HFF-Myc (cell line): Measurements from ENCODE around the gene GRIK4.

Experiments used
- DNase-seq: peaks from one replicate; pipeline ENCODE4 v3.0.0-alpha.2; 2011; ENCODE audit warnings: low read depth; ENCODE audit errors: extremely low read depth
- H3K4me3 ChIP-seq: replicated peaks from 2 replicates; pipeline ENCODE4 v1.5.1; 2011; ENCODE audit warnings: low read depth, mild to moderate bottlenecking, control low read depth, low read length
- TF ChIP-seq, protein P1 (sequence below): IDR thresholded peaks from 2 replicates; pipeline ENCODE4 v1.5.1; 2012; ENCODE audit warnings: mild to moderate bottlenecking, low read depth, low read length, control low read depth; ENCODE audit errors: missing control alignments

The GRIK4 gene

DNA sequence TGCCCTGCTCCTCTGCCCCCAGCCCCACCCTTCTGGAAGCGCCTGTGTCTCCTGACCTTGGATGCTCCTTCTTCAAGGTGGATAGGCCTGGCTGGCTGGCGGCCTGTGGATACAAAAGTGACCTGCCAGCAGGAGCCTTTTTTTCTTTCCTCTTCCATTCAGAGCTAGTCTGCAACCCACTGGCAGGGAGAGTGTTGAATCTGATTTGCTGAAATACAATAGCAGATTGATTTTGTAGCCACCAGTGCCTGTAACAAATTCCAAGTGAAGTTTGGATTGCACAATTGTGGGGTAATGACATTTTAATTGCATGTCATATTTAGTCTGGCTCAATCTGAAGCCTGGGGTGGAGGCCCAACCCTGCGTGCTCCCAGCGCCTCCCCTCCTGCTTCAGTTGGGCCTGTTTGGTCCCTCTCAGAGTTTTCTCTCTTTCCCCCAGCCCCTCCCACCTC, 97.2 kb downstream of the GRIK4 start:
- DNase-seq, result no peak
- H3K4me3 ChIP-seq, result no peak overlapping the region
- TF ChIP-seq, protein P1, sequence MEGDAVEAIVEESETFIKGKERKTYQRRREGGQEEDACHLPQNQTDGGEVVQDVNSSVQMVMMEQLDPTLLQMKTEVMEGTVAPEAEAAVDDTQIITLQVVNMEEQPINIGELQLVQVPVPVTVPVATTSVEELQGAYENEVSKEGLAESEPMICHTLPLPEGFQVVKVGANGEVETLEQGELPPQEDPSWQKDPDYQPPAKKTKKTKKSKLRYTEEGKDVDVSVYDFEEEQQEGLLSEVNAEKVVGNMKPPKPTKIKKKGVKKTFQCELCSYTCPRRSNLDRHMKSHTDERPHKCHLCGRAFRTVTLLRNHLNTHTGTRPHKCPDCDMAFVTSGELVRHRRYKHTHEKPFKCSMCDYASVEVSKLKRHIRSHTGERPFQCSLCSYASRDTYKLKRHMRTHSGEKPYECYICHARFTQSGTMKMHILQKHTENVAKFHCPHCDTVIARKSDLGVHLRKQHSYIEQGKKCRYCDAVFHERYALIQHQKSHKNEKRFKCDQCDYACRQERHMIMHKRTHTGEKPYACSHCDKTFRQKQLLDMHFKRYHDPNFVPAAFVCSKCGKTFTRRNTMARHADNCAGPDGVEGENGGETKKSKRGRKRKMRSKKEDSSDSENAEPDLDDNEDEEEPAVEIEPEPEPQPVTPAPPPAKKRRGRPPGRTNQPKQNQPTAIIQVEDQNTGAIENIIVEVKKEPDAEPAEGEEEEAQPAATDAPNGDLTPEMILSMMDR, result no peak

DNA sequence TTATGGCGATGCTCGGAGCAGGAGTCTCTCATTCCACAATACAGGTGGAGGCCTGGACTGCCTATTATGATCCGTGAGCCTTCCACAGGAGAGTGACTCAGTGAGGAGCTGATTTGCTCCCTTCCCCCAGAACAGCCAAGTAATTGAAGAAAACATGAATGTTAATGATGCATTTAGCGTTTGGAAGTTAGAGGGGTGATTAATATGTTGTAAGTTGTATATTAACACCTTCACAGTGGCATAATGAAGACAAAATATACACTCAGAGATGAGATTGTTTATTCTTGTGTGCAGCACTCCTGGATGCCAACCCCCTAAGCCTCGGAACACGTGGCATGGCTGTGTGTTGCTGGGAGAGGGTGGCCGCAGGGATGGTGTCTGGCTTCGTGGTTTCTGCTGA, 98.6 kb downstream of the GRIK4 start:
- H3K4me3 ChIP-seq, result no peak overlapping the region
- no peak for DNase-seq
- TF ChIP-seq, protein P1, result no peak

DNA sequence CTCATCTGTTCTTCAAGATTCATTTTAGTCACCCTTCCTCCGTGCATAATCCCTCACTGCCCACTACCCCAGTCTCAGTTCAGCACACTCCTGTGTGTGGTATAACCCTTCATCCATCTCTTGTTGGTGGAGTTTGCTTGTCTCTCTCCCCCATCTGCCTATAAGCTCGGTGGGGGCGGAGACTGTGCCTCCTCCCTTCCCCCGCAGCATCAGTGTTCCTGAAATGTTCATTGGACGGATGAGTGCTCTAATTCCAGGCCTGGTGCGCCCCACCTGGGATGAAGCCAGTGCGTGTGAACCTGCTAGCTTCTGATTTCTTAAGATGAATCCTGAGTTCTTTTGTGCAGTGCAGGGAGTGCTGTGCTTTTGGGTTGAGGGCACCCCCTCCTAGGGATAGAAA, 100.0 kb downstream of the GRIK4 start:
- TF ChIP-seq, protein P1, result no peak
- no peak overlapping the region for H3K4me3 ChIP-seq
- no peak for DNase-seq

DNA sequence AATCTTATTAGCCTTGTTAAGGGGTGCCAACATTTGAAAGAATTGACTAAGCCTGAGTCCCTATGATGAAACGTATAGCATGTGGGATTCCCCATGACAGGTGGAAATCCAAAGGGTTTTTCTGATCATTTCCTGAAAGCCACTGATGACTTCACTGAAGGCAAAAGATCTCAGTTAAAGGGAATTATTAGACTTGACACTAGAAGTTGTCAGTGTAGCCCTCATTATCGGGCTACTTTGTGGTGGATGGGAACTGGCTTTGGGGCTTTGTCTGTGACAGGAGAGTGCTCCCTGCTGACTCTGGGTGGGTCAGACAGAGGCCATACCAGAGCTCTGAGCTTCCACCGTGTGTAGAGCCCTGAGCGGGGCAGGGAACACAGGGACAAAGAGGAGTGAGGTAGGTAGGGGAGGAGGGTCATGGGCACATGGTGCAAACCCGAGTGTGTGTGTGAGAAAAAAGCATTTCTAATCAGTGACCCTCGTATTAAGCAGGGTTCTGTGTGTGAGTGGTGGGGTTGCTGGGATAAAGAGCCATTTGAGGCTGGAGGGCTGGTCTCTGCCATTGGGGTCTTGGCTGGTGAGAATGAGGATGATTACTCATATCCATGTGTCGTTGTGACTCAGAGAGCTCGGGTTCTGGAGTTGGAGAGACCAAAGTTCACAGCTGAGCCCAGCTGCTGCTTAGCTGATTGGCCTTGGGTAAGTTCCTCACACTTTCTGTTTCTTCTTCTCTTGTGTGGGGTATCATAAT, 101.1 kb downstream of the GRIK4 start:
- no peak for DNase-seq
- H3K4me3 ChIP-seq, result no peak overlapping the region
- TF ChIP-seq, protein P1, result no peak

DNA sequence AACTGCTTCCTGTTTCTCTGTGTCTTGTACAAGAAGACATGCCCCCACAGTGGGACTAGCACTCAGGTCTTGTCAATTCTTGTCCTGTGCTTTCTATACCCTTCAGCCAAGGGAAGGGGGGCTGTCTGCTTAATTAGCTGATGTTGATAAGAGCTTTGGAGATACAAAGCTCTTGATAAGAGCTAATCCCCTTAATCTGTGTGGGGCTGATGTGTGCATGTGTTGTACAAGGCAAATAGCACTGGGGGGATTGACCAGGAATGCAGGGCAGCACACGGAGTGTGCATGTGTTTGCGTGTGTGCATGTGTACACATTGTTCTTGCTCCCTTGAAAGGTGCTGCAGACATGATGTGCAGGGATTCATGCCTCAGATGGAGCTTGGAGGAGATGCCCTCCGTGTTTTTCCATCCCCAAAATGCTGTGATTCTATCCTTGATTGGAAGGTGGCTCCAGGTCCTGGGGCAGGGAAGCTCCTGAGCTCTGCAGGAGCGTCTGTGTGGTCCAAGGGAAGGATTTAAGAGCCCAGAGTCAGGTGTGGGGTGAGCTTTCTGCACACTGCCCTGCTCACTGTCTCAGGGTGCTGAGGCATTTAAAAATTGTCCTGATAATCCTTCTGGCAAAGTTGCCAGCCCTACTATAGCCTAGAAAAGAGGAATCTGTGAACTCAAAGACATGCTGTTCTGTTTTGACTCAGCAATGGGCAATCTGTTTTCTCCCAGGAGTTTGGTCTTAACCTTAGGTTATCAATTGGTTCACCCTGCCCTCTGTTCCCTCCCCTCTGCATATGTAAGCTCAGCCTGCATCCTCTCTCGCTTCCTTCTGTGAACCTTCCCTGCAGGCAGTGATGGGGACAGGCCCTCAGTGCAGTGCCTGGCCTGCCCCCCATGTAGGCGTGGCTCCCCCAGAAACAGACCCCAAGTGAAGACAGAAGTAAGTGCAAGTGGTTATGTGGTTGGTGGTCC, 102.0 kb downstream of the GRIK4 start:
- TF ChIP-seq, protein P1, result no peak
- DNase-seq, result no peak
- H3K4me3 ChIP-seq, result no peak overlapping the region

DNA sequence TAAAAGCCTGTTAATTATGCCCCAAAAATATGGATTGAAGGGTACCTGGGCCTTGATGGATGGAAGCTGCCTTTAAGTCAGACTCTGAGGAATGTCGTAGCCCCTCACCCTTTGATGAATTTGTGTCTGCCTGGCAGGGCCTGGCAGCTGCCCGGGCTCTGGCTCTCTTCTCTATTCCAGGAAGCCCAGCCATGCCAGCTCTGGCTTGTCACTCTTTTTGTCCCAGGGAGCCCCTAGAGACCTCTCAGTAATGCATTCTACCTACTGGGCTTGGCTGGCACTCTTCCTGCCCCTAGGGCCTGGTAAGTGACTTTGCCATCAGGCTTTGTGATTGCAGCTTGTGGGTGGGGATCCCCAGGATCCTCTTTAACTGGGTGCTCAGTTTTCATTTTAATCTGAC, 103.8 kb downstream of the GRIK4 start:
- TF ChIP-seq, protein P1, result no peak
- DNase-seq, result no peak
- no peak overlapping the region for H3K4me3 ChIP-seq
